OCI-M2 (cell line): Measurements from ENCODE around the gene VWA3B.

Experiments used
- DNase-seq: peaks from one replicate; lab custom pipeline; 2025; ENCODE audit not compliant: unreplicated experiment; lab: John Stamatoyannopoulos, UW

The VWA3B gene

GRCh38 chr2:98165516-98166071 lies 78.6 kb downstream of the VWA3B start:
- no peak for DNase-seq

GRCh38 chr2:98167916-98168315 lies 80.9 kb downstream of the VWA3B start:
- no peak for DNase-seq

GRCh38 chr2:98170076-98170475 lies 83.1 kb downstream of the VWA3B start:
- no peak for DNase-seq

DNA sequence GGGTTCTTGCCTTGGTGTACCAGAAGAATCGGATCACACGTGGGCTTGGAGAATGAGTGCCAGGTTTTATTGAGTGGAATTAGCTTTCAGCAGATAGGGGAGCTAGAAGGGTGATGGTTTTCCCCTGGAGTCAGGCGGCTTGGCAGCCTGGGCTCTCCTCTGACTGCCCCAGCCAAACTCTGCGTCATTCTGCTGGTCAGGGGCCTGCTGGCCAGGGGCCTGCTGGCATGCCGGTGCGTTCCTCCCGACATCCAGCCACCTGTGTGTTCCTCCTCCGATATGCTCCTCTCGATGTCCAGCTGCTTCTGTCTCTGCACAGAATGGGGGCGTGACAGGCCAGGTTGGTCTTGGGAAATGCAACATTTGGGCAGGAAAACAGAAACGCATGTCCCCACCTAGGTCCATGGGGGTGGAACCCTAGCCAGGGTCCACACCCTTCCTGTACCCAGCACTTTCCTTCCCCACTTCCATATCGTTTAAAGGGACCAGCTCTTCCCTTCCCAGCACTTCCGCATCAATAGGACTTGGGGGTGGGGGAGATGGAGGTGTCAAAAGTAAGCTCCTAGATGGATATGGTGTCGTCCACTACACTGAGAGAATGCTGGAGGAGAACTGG lies 85.3 kb downstream of the VWA3B start:
- no peak for DNase-seq

DNA sequence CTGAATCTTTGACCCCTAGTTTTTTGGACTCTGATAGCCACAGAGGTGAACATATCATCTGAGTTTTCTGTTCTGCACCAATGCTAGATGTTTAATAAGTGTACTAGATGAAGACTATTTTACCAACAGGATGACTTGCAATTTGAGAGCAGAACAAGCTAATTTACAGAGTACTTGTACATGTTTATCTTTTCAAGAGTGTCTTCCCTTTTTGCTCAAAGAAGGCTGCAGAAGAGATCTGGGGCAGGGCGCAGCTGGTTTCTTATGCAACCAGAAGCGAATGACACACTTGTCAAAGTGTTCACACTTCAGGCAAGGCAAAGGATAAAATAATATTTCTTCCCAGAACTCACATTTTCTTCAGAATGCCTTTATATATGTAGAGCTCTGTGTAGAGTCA lies 86.0 kb downstream of the VWA3B start:
- no peak for DNase-seq

DNA sequence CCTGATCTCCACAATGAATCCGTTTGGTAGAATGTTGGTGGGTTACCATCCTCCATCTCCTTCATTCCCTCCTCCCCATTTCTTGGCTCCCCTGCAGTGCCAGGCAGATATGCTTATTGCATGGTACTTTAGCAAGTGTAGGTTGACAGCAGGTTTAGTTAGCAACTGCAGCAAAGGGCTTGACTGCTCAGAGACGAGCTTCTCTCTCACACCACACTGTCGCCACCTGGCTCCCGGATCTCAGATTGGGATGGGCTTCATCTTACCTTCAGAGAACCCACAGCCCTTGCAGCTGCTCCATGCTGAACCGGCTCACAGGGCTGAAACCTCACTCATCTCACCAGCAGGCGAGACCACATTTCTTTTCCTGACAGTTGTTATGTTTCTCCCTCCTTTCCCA lies 88.8 kb downstream of the VWA3B start:
- DNase-seq: no peak

GRCh38 chr2:98177286-98177685 lies 90.3 kb downstream of the VWA3B start:
- DNase-seq: no peak

DNA sequence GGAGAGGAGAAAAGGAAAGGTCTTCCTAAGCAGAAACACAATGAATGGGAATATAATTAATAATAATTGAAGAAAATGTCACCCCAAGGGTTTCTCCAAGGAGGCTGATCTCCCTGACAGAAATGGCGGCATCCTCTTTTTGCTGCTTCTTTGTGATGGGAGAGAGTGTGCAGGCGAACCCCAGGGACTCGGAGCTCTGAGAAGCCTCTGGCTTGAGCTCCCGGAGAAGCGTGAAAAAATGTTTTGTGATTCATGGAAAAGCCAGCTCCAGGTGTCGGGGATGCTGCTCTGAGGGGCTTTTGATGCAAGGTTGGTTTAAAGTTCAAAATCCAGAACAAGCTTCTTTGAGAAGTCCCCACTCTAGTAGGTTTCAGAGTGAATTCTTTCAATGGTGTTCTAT lies 91.0 kb downstream of the VWA3B start:
- no peak for DNase-seq

GRCh38 chr2:98180456-98180855 lies 93.5 kb downstream of the VWA3B start:
- DNase-seq: no peak

DNA sequence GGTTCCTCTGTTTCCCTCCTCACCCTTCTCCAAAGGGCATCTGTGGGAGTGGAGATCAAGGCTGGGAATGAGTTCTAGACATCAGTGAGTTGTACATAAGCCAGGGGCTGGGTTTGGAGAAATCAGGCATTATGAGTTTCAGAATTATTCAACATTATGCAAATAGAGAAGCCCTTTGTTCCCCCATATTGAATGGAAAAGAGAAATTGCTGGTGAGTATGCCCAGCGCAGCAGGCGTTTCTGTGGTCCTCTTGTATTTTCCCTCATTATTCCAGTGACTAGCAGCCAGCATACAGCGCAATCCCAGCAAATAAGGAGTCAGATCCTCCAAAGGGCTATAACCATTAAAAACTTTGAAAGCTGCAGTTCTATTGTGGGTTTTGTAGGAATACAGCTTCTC lies 94.4 kb downstream of the VWA3B start:
- no peak for DNase-seq

DNA sequence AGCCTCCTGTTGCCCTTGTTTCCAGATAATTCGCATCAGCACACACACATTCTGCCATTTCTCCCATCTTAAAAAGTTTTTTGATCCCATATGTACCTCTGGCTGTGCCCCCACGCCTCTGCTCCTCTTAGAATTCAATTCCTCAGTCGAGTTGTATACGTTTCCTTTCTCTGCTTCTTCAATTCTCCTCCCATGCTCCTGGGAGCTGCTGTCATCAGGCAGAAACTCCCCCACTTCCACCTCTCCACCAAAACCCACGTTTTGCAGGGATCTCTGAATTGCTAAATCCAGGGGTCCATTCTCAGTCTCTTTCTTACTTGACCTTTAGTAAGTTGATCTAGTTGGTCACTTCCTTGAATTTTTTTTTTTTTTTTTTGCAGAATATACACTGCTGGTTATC lies 98.8 kb downstream of the VWA3B start:
- DNase-seq: no peak

DNA sequence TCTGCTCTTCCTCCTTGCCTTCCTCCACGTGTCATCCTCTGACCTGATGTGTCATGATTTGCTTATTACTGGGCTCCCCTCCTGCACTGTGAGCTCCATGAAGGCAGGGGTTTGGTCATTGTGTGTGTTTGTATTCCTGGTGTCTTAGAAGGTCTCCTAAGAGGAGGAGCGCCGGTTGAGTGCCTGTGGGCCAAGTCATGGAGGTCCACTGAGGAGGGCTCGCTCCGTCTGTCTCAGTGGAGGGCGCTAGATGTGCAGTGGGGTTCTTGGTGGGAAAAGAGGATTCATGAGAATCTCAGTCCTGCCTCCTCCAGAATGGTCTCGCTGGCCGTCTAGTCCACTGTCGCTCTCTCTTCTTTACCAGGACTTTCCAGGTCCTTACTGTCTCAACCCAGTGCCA lies 100.2 kb downstream of the VWA3B start:
- no peak for DNase-seq

GRCh38 chr2:98188351-98189046 lies 101.5 kb downstream of the VWA3B start:
- no peak for DNase-seq

- DNase-seq: no peak
These were observed 104.9 kb downstream of the VWA3B start for GRCh38 chr2:98191883-98192282.

DNA sequence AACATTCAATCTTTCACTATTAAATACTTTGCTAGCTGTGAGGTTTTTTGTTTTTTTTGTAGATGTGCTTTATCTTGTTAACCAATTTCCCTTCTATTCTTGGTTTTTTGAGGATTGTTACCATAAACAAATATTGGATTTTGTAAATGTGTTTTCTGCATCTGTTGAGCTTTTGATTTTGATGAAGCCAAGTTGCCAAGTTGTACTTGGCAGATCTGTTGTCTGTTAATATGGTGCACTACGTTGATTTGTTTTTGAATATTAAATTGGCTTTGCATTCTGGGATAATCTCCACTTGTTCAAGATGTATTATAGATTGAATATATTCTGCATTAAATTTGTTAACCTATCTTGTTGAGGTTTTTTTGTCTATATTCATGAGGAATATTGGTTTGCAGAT lies 114.6 kb downstream of the VWA3B start:
- no peak for DNase-seq

- DNase-seq: no peak
These were observed 118.9 kb downstream of the VWA3B start for GRCh38 chr2:98205889-98206288.

DNA sequence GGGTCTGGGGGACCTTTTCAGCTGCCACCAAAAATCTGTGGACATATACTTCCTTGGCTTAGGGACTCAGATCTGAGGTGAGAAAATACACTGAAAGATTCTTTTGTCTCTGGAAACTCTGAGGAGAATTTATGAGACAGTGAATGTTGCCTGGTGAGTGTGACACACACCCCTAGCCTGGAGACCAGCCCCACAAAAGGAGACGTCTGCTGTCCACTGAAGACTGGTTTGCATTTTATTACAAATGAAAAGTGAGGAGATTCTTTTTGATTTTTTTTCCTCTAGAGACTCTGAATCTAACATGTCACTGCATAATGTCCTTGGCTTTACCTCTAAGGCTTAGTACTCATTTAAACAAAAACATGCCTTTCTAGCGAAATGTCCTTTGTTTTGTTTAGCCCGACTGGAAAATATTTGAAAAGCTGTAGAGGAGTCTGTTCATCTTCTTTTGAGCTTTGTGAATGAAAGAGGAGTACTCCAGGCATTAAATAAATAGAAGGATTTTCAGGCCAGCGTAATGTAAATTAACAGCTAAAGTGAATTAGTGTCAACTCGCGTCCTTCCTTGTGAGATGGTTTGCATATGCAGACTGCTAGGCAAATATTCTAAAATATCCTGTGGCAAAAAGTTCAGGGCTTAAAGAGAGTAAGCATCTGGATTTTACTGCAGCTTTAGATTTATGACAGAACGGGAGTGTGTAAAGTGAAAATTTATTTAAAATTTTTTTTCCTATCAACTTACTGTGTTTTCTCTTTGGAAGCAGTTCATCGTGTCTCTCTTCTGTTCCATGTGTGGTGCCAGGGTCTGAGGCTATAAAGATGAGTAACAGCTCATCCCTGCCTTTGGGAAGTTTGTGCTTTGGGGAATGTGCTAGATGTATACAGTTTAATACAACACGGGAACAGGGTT lies 125.4 kb downstream of the VWA3B start:
- no peak for DNase-seq

DNA sequence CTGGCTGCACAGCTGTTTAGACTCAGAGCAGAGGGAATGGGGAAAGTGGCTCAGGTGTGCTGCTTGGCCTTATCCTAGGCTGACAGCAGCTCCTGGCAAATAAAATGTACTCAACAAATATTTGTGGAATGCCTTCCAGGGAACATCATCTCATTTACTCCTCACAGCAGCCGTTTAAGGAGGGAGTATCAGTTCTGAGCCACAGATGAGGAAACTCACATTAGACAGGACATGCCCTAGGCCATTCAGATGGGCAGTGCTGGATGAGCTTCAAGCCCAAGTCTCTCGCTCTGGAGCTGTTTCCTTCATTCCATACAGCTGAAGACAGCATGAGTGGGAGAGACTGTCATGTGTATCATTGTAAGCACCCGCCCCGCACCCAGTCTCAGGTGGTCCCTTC lies 129.6 kb downstream of the VWA3B start:
- DNase-seq: no peak

DNA sequence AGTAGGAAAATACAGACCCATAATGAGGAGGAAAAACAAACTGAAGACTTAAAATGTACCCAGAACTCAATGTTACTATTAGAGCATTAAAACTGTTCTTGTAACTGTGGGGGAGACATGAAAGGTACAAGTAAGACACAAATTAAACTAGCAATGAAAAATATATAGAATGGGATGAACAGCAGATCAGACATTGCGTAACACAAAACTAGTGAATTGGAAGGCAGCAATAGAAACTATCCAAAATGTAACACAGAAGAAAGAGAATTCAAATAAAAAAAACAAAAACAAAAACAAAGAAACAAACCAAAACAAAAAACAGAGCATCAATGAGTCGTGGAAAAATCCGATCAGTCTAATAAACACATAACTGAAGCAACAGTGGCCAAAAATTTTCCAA lies 132.2 kb downstream of the VWA3B start:
- no peak for DNase-seq

DNA sequence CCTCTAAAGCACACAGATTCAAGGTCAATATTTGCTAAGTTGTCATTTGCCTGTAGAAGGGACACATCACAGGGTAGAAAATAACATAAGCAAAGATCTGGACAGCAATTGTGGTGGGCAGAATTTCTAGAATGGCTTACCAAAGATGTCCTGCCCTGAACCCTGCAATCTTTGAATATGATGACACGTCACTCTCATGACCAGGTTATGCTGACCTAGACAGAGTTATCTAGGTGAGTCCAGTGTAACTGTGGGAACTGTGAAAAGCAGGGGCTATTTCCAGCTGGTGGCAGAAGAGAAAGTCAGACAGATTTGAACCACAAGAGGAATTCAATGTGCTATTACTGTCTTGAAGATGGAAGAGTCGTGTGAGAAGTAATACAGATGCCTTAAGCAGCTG lies 147.0 kb downstream of the VWA3B start:
- no peak for DNase-seq

- DNase-seq: no peak
These were observed 147.8 kb downstream of the VWA3B start for GRCh38 chr2:98234776-98235175.

DNA sequence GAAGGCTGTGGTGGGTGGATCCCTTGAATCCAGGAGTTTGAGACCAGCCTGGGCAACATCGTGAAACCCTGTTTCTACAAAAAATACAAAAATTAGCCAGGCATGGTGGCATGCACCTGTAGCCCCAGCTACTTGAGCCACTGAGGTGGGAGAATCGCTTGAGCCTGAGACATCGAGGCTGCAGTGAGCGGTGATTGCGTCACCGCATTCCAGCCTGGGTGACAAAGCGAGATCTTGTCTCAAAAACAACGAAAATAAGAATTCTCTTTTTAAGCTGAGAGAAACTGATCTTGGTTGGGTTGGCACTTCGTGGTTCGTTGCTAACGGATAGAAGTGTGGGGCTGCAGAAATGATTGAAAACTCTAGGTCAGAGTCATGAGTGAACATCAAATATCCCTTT lies 150.0 kb downstream of the VWA3B start:
- no peak for DNase-seq
